K562 (cell line): Measurements from ENCODE around the gene HAPLN2. TPM values are rescaled to one million over a fixed set of nuclear protein-coding genes. Genes with fewer than 3 reads are reported as not detected.

Source experiments
- BRD4 ChIP-seq: fragments of 200-600 bp; sonication (generic); IDR thresholded peaks from 2 replicates; pipeline ENCODE4 v1.6.1; 2017; ENCODE audit warnings: inconsistent platforms
- CHD1 ChIP-seq: fragments of 200-600 bp; sonication (generic); IDR thresholded peaks from one replicate; pipeline ENCODE4 v1.6.1; 2012; ENCODE audit warnings: mild to moderate bottlenecking, moderate library complexity, low read length, inconsistent platforms
- FOSL1 ChIP-seq: fragments of 200-800 bp; sonication (Bioruptor generic); conservative IDR thresholded peaks from 2 replicates; pipeline ENCODE4 v1.6.1; 2016; ENCODE audit warnings: missing genetic modification characterization, missing compliant biosample characterization
- HMG20B ChIP-seq: fragments of 250-450 bp; sonication (Bioruptor Pico); IDR thresholded peaks from 2 replicates; pipeline ENCODE4 v1.5.0; 2021; ENCODE audit warnings: mild to moderate bottlenecking
- MTA1 ChIP-seq: fragments of 450-650 bp; IDR thresholded peaks from 2 replicates; pipeline ENCODE4 v1.6.1; 2017; ENCODE audit warnings: borderline replicate concordance
- POLR2A ChIP-seq: fragments of 450-650 bp; conservative IDR thresholded peaks from 2 replicates; pipeline ENCODE4 v1.6.1; 2016
- SUPT5H ChIP-seq: fragments of 450-650 bp; IDR thresholded peaks from 2 replicates; pipeline ENCODE4 v1.6.1; 2016
- ZBTB17 ChIP-seq: fragments of 450-650 bp; formaldehyde crosslinking; IDR thresholded peaks from 2 replicates; pipeline ENCODE4 v1.4.0; 2020; ENCODE audit warnings: mild to moderate bottlenecking
- ZC3H4 ChIP-seq: sonication (generic); formaldehyde crosslinking; IDR thresholded peaks from 2 replicates; pipeline ENCODE4 v1.9.0; 2021; ENCODE audit warnings: missing genetic modification reagents, borderline replicate concordance
- ZFP30 ChIP-seq: fragments of 250-450 bp; sonication (Bioruptor Pico); IDR thresholded peaks from 2 replicates; pipeline ENCODE4 v1.8.0; 2022; ENCODE audit warnings: moderate library complexity, mild to moderate bottlenecking, inconsistent platforms, borderline replicate concordance
- ZFPM2 ChIP-seq: fragments of 250-450 bp; sonication (Bioruptor Pico); IDR thresholded peaks from 2 replicates; pipeline ENCODE4 v1.5.1; 2022; ENCODE audit warnings: mild to moderate bottlenecking
- ZNF318 ChIP-seq, 2 experiments: fragments of 450-650 bp; IDR thresholded peaks; 2 replicates each; pipeline ENCODE4 v1.6.1; 2016; ENCODE audit warnings: mild to moderate bottlenecking in 2 of 2, borderline replicate concordance in 1 of 2, low read depth in 1 of 2, moderate library complexity in 1 of 2
- ZNF584 ChIP-seq: fragments of 200-800 bp; sonication (Bioruptor generic); IDR thresholded peaks from 2 replicates; pipeline ENCODE4 v1.6.1; 2016; ENCODE audit warnings: low read depth, mild to moderate bottlenecking, missing genetic modification characterization, missing compliant biosample characterization
- polyA plus RNA-seq, 8 experiments: library from polyadenylated mRNA; depleted of rRNA in 4 of 8; stranded (reverse) in 5 of 8; unstranded in 3 of 8; fragments of >200 nt; fragmentation: Nextera tagmentation in 2 of 8; fragmentation: Illumina TruSeq in 1 of 8; extraction: Ambion mirVana in 2 of 8; extraction: Trizol in 1 of 8; gene quantifications; 2 replicates each; pipeline versions ENCODE4 v1.2.1 to v1.2.3, GENCODE V29; 2011 to 2014; ENCODE audit warnings: inconsistent platforms in 1 of 8, missing spikeins in 1 of 8
- total RNA-seq, 7 experiments: library from RNA; depleted of rRNA in 6 of 7; stranded (reverse); fragments of >200 nt in 6 of 7; fragmentation: Illumina TruSeq in 2 of 7; extraction: Trizol in 2 of 7; gene quantifications; 2 replicates each; pipeline versions ENCODE4 v1.2.1 to v1.2.3, GENCODE V29; 2011 to 2021; ENCODE audit warnings: low replicate concordance in 1 of 7
- TF ChIP-seq, protein P1 (sequence below): sonication (generic); formaldehyde crosslinking; IDR thresholded peaks from 2 replicates; pipeline ENCODE4 v1.5.0; 2020; ENCODE audit warnings: missing genetic modification reagents
- TF ChIP-seq, protein P2 (sequence below): sonication (generic); formaldehyde crosslinking; IDR thresholded peaks from 2 replicates; pipeline ENCODE4 v1.8.0; 2022; ENCODE audit warnings: mild to moderate bottlenecking, low read depth, missing genetic modification reagents
- TF ChIP-seq, protein P3 (sequence below): sonication (generic); formaldehyde crosslinking; IDR thresholded peaks from 2 replicates; pipeline ENCODE4 v1.8.0; 2023; ENCODE audit warnings: mild to moderate bottlenecking, missing genetic modification reagents

Gene HAPLN2
- total and polyA plus RNA-seq, 9 of the 15 experiments (the other 6 are each of a cell fraction or from before 2014, with no cell fraction given), result 0.14 to 5.2 (median 3.8) TPM; not detected in 4

DNA sequence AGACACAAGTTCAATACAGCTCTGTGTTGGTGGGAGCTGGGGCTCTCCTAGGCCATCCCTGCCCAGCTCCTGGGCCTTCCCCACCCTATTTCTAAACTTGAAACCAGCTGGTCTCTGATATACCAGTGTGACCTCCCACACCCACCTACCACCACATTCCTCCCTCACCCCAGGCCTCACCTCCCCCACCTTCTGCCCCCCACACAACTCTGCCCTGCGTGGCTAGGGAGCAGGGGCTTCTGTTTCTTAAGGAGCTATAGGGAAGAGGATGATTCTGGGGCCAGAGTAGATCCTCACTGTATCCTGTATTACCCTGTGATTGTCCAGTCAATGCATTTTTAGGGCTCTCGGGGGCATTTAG lies 41.5 kb downstream of the HAPLN2 start (continued):
- TF ChIP-seq ZNF318 (IDR thresholded peaks at IDR 0.05; ENCODE audit: borderline replicate concordance in 1 of 2, low read depth in 1 of 2) (no peak), POLR2A (0 out of 2 replicates have a peak, but pooled peaks have one; percentile 52), CHD1 (peak; percentile 39), FOSL1 (tag) (no peak), ZFP30 (CRISPR knock-in tag) (no peak), ZFPM2 (CRISPR knock-in tag) (no peak), SUPT5H (0 out of 2 replicates have a peak, but pooled peaks have one; percentile 27), ZNF584 (CRISPR knock-in tag) (no peak), BRD4 (peak; percentile 94), ZC3H4 (peak; percentile 90; the same call in 1 of the 2 replicates), ZBTB17 (CRISPR knock-in tag) (no peak), MTA1 (no peak), HMG20B (CRISPR knock-in tag) (no peak)
- TF ChIP-seq, protein P1, sequence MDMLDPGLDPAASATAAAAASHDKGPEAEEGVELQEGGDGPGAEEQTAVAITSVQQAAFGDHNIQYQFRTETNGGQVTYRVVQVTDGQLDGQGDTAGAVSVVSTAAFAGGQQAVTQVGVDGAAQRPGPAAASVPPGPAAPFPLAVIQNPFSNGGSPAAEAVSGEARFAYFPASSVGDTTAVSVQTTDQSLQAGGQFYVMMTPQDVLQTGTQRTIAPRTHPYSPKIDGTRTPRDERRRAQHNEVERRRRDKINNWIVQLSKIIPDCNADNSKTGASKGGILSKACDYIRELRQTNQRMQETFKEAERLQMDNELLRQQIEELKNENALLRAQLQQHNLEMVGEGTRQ, result no peak
- TF ChIP-seq, protein P2, sequence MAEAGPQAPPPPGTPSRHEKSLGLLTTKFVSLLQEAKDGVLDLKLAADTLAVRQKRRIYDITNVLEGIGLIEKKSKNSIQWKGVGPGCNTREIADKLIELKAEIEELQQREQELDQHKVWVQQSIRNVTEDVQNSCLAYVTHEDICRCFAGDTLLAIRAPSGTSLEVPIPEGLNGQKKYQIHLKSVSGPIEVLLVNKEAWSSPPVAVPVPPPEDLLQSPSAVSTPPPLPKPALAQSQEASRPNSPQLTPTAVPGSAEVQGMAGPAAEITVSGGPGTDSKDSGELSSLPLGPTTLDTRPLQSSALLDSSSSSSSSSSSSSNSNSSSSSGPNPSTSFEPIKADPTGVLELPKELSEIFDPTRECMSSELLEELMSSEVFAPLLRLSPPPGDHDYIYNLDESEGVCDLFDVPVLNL (CRISPR knock-in tag), result no peak
- TF ChIP-seq, protein P3, sequence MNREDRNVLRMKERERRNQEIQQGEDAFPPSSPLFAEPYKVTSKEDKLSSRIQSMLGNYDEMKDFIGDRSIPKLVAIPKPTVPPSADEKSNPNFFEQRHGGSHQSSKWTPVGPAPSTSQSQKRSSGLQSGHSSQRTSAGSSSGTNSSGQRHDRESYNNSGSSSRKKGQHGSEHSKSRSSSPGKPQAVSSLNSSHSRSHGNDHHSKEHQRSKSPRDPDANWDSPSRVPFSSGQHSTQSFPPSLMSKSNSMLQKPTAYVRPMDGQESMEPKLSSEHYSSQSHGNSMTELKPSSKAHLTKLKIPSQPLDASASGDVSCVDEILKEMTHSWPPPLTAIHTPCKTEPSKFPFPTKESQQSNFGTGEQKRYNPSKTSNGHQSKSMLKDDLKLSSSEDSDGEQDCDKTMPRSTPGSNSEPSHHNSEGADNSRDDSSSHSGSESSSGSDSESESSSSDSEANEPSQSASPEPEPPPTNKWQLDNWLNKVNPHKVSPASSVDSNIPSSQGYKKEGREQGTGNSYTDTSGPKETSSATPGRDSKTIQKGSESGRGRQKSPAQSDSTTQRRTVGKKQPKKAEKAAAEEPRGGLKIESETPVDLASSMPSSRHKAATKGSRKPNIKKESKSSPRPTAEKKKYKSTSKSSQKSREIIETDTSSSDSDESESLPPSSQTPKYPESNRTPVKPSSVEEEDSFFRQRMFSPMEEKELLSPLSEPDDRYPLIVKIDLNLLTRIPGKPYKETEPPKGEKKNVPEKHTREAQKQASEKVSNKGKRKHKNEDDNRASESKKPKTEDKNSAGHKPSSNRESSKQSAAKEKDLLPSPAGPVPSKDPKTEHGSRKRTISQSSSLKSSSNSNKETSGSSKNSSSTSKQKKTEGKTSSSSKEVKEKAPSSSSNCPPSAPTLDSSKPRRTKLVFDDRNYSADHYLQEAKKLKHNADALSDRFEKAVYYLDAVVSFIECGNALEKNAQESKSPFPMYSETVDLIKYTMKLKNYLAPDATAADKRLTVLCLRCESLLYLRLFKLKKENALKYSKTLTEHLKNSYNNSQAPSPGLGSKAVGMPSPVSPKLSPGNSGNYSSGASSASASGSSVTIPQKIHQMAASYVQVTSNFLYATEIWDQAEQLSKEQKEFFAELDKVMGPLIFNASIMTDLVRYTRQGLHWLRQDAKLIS, result no peak; the same call in 1 of the 2 replicates
